Epithelial cell of esophagus (primary cell): ENCODE results near the gene HSD17B13.
"Not testable (repeated sequence)": the region's sequence is repeated elsewhere in the genome, so short reads cannot be mapped to it uniquely, and the experiment has no call there.

Experiments used
- DNase-seq: peaks from one replicate; pipeline ENCODE4 v3.0.0; 2010; ENCODE audit warnings: low read depth
- H3K4me3 ChIP-seq: 2 replicates; pipeline ENCODE4 v1.5.1; 2011; ENCODE audit warnings: mild to moderate bottlenecking, low read length, control low read depth
- TF ChIP-seq, protein P1 (sequence below): IDR thresholded peaks from 2 replicates; pipeline ENCODE4 v1.5.1; 2011; ENCODE audit warnings: low read depth, mild to moderate bottlenecking, low read length, control low read depth, inconsistent platforms; ENCODE audit not compliant: insufficient read depth; ENCODE audit errors: missing control alignments

The HSD17B13 gene

GRCh38 chr4:87359258-87359657 is 36.6 kb upstream of the HSD17B13 start:
- TF ChIP-seq, protein P1, sequence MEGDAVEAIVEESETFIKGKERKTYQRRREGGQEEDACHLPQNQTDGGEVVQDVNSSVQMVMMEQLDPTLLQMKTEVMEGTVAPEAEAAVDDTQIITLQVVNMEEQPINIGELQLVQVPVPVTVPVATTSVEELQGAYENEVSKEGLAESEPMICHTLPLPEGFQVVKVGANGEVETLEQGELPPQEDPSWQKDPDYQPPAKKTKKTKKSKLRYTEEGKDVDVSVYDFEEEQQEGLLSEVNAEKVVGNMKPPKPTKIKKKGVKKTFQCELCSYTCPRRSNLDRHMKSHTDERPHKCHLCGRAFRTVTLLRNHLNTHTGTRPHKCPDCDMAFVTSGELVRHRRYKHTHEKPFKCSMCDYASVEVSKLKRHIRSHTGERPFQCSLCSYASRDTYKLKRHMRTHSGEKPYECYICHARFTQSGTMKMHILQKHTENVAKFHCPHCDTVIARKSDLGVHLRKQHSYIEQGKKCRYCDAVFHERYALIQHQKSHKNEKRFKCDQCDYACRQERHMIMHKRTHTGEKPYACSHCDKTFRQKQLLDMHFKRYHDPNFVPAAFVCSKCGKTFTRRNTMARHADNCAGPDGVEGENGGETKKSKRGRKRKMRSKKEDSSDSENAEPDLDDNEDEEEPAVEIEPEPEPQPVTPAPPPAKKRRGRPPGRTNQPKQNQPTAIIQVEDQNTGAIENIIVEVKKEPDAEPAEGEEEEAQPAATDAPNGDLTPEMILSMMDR, result no peak
- no peak for DNase-seq
- H3K4me3 ChIP-seq, result no peak overlapping the region

GRCh38 chr4:87356832-87357526 is 34.3 kb upstream of the HSD17B13 start:
- TF ChIP-seq, protein P1, result no peak
- H3K4me3 ChIP-seq, result no peak overlapping the region
- DNase-seq, result peak; percentile 81

DNA sequence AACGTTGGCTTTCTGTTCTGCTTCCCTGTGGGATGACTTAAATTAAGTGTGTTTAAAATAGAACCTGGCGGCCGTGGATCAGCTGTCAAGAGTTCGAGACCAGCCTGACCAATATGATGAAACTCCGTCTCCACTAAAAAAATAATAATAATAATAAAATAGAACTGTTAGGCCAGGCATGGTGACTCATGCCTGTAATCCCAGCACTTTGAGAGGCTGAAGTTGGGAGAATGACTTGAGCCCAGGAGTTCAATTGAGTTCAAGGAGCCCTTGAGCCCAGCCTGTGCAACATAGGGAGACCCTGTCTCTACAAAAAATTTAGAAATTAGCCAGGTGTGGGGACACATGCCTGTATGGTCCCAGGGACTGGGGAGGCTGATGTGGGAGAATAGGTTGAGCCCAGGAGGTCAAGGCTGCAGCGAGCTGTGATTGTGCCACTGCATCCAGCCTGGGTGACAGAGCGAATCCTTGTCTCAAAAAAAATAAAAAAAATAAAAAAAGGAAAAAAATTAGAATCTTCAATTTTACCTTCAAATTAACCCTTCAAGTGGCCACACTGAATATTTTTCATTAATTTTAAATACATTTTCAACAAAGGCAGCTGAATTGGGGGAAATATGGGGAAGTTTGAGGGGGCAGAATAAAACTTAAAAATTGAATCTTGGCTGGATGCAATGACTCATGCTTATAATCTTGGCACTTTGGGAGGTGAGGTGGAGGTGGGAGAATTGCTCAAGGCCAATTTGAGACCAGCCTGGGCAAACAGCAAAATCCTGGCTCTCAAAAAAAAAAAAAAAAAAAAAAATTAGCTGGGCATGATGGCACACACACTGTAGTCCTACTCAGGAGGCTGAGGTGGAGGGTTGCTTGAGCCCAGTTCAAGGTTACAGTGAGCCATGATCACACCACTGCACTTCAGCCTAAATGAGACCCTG is 31.8 kb upstream of the HSD17B13 start:
- H3K4me3 ChIP-seq, result no peak overlapping the region
- DNase-seq, result peak; percentile 61
- TF ChIP-seq, protein P1, result no peak

GRCh38 chr4:87353592-87353991 is 30.9 kb upstream of the HSD17B13 start:
- DNase-seq, result peak; percentile 69
- TF ChIP-seq, protein P1, result peak; percentile 77

GRCh38 chr4:87345139-87345538 is 22.5 kb upstream of the HSD17B13 start:
- TF ChIP-seq, protein P1, result no peak
- no peak for DNase-seq
- H3K4me3 ChIP-seq, result no peak overlapping the region

More at GRCh38 chr4:87353592-87353991, 30.9 kb upstream of the HSD17B13 start:
- H3K4me3 ChIP-seq, result no peak overlapping the region

DNA sequence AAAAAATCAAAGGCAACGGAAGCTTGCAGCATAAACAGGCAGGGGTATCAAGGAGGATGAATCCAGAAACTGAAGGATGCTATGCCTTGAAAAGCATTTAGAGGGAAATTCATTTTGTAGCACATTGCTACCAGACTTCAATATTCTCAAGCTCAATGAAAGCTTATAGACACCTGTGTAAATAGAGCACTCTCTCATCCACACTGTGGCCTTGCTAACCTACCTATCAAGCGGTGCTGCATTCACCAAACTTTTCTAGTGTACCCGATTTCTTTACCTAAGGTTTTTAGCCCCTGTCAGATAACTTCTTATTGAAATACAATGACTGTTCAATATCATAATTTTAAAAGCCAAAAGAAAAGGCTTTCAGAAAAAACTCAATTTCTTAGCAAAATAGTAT is 20.2 kb upstream of the HSD17B13 start:
- H3K4me3 ChIP-seq, result no peak overlapping the region
- TF ChIP-seq, protein P1, result no peak

GRCh38 chr4:87341954-87342635 is 19.4 kb upstream of the HSD17B13 start:
- peak; percentile 69 for DNase-seq
- not testable (repeated sequence) for H3K4me3 ChIP-seq

More for the DNA sequence above, 20.2 kb upstream of the HSD17B13 start:
- no peak for DNase-seq
